ENCODE measurements around the gene DCUN1D1. TPM values are rescaled to one million over a fixed set of nuclear protein-coding genes. Genes with fewer than 3 reads are reported as not detected.

The DCUN1D1 gene
- polyA plus RNA-seq, 3 donors: 6.1 to 37.6 (median 26.9) TPM

GRCh38 chr3:183013856-183014255 lies 33.5 kb upstream of the DCUN1D1 start:
- peaks cover 0 to 4% of the 10 kb centered on the region in 2 donors for H3K9me3 ChIP-seq (replicated peaks in 1 of 2; ENCODE audit: control insufficient read depth in 1 of 2, insufficient read depth in 1 of 2, low read length in 2 of 2)
- H3K4me3 ChIP-seq (replicated peaks in 1 of 3; ENCODE audit: low read depth in 2 of 3, low read length in 3 of 3): no peak overlapping the region
- Mint-ChIP-seq H3K4me3 (no peak overlapping the region), H3K9me3 (peaks cover 0 to 5% (median 0%) of the 10 kb centered on the region in 7 donors), H3K27ac (peak overlapping the region in 1 of 7 donors; percentile 42), H3K27me3 (ENCODE audit: low read depth in 3 of 3) (no peaks in the 10 kb centered on the region), H3K4me1 (peaks cover 4% of the 10 kb centered on the region), H3K36me3 (peaks cover 37 to 39% of the 10 kb centered on the region in 2 donors)
- no peak overlapping the region for H3K9ac ChIP-seq (ENCODE audit: insufficient read depth, low read length, poor library complexity, severe bottlenecking)
- TF ChIP-seq, protein P1, sequence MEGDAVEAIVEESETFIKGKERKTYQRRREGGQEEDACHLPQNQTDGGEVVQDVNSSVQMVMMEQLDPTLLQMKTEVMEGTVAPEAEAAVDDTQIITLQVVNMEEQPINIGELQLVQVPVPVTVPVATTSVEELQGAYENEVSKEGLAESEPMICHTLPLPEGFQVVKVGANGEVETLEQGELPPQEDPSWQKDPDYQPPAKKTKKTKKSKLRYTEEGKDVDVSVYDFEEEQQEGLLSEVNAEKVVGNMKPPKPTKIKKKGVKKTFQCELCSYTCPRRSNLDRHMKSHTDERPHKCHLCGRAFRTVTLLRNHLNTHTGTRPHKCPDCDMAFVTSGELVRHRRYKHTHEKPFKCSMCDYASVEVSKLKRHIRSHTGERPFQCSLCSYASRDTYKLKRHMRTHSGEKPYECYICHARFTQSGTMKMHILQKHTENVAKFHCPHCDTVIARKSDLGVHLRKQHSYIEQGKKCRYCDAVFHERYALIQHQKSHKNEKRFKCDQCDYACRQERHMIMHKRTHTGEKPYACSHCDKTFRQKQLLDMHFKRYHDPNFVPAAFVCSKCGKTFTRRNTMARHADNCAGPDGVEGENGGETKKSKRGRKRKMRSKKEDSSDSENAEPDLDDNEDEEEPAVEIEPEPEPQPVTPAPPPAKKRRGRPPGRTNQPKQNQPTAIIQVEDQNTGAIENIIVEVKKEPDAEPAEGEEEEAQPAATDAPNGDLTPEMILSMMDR (IDR thresholded peaks at IDR 0.05): no peak
- no peaks in the 10 kb centered on the region for H3K79me2 ChIP-seq (ENCODE audit: insufficient read depth, low read length)
- no peaks in the 10 kb centered on the region for H3K27me3 ChIP-seq (ENCODE audit: control insufficient read depth in 2 of 2, insufficient read depth in 2 of 2, low read length in 2 of 2)
- no peaks in the 10 kb centered on the region for H3K4me1 ChIP-seq (ENCODE audit: control insufficient read depth in 1 of 2, insufficient read depth in 2 of 2, low read length in 2 of 2)
- intact Hi-C loops (cut with micrococcal nuclease): no loop called here
- DNase-seq: peak in 2 of 3 donors; percentile 1 to 7
- no peaks in the 10 kb centered on the region for H4K20me1 ChIP-seq (ENCODE audit: insufficient read depth, low read length)
- H2AFZ ChIP-seq (ENCODE audit: insufficient read depth, low read depth, low read length, poor library complexity, severe bottlenecking): no peak overlapping the region
- H3K36me3 ChIP-seq (replicated peaks in 1 of 2; ENCODE audit: control insufficient read depth in 1 of 2, insufficient read depth in 2 of 2, low read length in 2 of 2): peaks cover 24 to 53% of the 10 kb centered on the region in 2 donors
- no peak overlapping the region for H3K27ac ChIP-seq (ENCODE audit: low read depth in 1 of 2, low read length in 2 of 2)
- WGBS (ENCODE audit: insufficient coverage): no CpG with 5 or more reads among the region's 6 CpGs
- no peak overlapping the region for H3K4me2 ChIP-seq (replicated peaks; ENCODE audit: extremely low read depth, low read length, poor library complexity, severe bottlenecking)

DNA sequence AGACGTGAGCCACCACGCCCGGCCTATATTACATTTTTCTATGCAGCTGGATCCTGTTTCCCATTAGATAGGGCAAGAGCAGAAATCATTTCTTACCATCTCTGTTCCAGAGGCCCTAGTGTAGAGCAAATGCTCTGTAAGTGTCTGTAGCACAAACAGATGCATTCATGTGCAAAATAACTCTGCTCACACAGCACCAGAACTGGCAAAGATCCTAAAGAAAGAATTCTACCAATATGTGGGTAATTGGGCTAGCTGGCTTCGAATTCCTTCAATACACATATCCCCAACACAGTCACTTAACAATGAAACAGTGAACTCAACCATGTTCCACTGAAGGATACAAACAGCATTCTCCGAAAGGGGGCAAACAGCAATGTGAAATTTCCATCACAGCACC lies 32.7 kb upstream of the DCUN1D1 start:
- no peaks in the 10 kb centered on the region for H3K27me3 ChIP-seq (ENCODE audit: control insufficient read depth in 2 of 2, insufficient read depth in 2 of 2, low read length in 2 of 2)
- H3K9me3 ChIP-seq (replicated peaks in 1 of 2; ENCODE audit: control insufficient read depth in 1 of 2, insufficient read depth in 1 of 2, low read length in 2 of 2): peaks cover 0 to 4% of the 10 kb centered on the region in 2 donors
- peaks cover 4% of the 10 kb centered on the region for H3K4me1 Mint-ChIP-seq
- no peaks in the 10 kb centered on the region for H3K4me1 ChIP-seq (ENCODE audit: control insufficient read depth in 1 of 2, insufficient read depth in 2 of 2, low read length in 2 of 2)
- H3K4me2 ChIP-seq (replicated peaks; ENCODE audit: extremely low read depth, low read length, poor library complexity, severe bottlenecking): no peak overlapping the region
- TF ChIP-seq, protein P1 (IDR thresholded peaks at IDR 0.05): no peak
- H3K9ac ChIP-seq (ENCODE audit: insufficient read depth, low read length, poor library complexity, severe bottlenecking): no peak overlapping the region
- no peak overlapping the region for H3K27ac Mint-ChIP-seq
- DNase-seq: no peak
- intact Hi-C loops (cut with micrococcal nuclease): no loop called here
- H2AFZ ChIP-seq (ENCODE audit: insufficient read depth, low read depth, low read length, poor library complexity, severe bottlenecking): no peak overlapping the region
- H3K36me3 Mint-ChIP-seq: peaks cover 33 to 34% of the 10 kb centered on the region in 2 donors
- H3K79me2 ChIP-seq (ENCODE audit: insufficient read depth, low read length): no peaks in the 10 kb centered on the region
- no peaks in the 10 kb centered on the region for H3K27me3 Mint-ChIP-seq (ENCODE audit: low read depth in 3 of 3)
- H3K9me3 Mint-ChIP-seq: peaks cover 0 to 5% (median 0%) of the 10 kb centered on the region in 7 donors
- peaks cover 23 to 45% of the 10 kb centered on the region in 2 donors for H3K36me3 ChIP-seq (replicated peaks in 1 of 2; ENCODE audit: control insufficient read depth in 1 of 2, insufficient read depth in 2 of 2, low read length in 2 of 2)
- H3K4me3 ChIP-seq (replicated peaks in 1 of 3; ENCODE audit: low read depth in 2 of 3, low read length in 3 of 3): no peak overlapping the region
- H4K20me1 ChIP-seq (ENCODE audit: insufficient read depth, low read length): no peaks in the 10 kb centered on the region
- H3K27ac ChIP-seq (ENCODE audit: low read depth in 1 of 2, low read length in 2 of 2): no peak overlapping the region
- 100% methylated on average over 1 of the region's 5 CpGs for WGBS (ENCODE audit: insufficient coverage)
- H3K4me3 Mint-ChIP-seq: no peak overlapping the region

Measured in CD14-positive monocyte (primary cell).